SK-N-SH (cell line): Measurements from ENCODE around the gene PRKAB1. TPM values are rescaled to one million over a fixed set of nuclear protein-coding genes. Genes with fewer than 3 reads are reported as not detected.

ENCODE experiments used
- CTCF ChIA-PET: fragments of 300-600, 350-600 bp; formaldehyde crosslinking; extraction: SDS; loops from one replicate; lab custom pipeline; 2021; lab: Yijun Ruan, JAX
- POLR2A ChIA-PET: fragments of 350-600 bp; sonication (Branson Sonifier 250); formaldehyde crosslinking; extraction: SDS; loops from one replicate; lab custom pipeline; 2020; ENCODE audit warnings: antibody characterized with exemption, inconsistent platforms; lab: Yijun Ruan, JAX
- DNase-seq: peaks from one replicate; pipeline ENCODE4 v3.0.0; 2012
- H2AFZ ChIP-seq: fragments of 200-600 bp; sonication (generic); 2 replicates; pipeline ENCODE4 v1.8.1; 2016; ENCODE audit warnings: antibody characterized with exemption, mild to moderate bottlenecking, low read depth
- H3F3A ChIP-seq: fragments of 200-600 bp; sonication (generic); replicated peaks from 2 replicates; pipeline ENCODE3; 2016; ENCODE audit warnings: antibody characterized with exemption, mild to moderate bottlenecking; ENCODE audit not compliant: insufficient read depth
- H3K27ac ChIP-seq, 2 experiments: fragments of 200-500 bp in 1 of 2; fragments of 200-600 bp in 1 of 2; sonication (Bioruptor generic) in 1 of 2; sonication (generic), shearing (Covaris generic) in 1 of 2; 2 replicates each; pipeline versions ENCODE4 v1.5.1 to v1.6.1; 2014 to 2016; ENCODE audit warnings: low read depth in 2 of 2, inconsistent platforms in 1 of 2, low read length in 1 of 2, mild to moderate bottlenecking in 1 of 2, mixed read lengths in 1 of 2
- H3K27me3 ChIP-seq: fragments of 200-600 bp; sonication (generic), shearing (Covaris generic); 2 replicates; pipeline ENCODE4 v1.6.1; 2016; ENCODE audit warnings: mixed run types; ENCODE audit not compliant: insufficient read depth
- H3K36me3 ChIP-seq, 2 experiments: fragments of 200-500 bp in 1 of 2; fragments of 200-600 bp in 1 of 2; sonication (Bioruptor generic) in 1 of 2; sonication (generic) in 1 of 2; replicated peaks in 1 of 2; 2 replicates each; pipeline versions ENCODE3 to v1.5.1; 2014 to 2016; ENCODE audit warnings: low read length in 1 of 2, mild to moderate bottlenecking in 1 of 2; ENCODE audit not compliant: insufficient read depth in 2 of 2, control insufficient read depth in 1 of 2
- H3K4me1 ChIP-seq, 2 experiments: fragments of 200-500 bp in 1 of 2; fragments of 200-600 bp in 1 of 2; sonication (Bioruptor generic) in 1 of 2; sonication (generic), shearing (Covaris generic) in 1 of 2; 2 replicates each; pipeline versions ENCODE4 v1.5.1 to v1.6.1; 2014 to 2016; ENCODE audit warnings: low read depth in 1 of 2, low read length in 1 of 2, mixed run types in 1 of 2; ENCODE audit not compliant: insufficient read depth in 2 of 2, control insufficient read depth in 1 of 2
- H3K4me2 ChIP-seq: fragments of 200-600 bp; sonication (generic), shearing (Covaris generic); 2 replicates; pipeline ENCODE4 v1.6.1; 2017; ENCODE audit warnings: mixed run types
- H3K4me3 ChIP-seq, 2 experiments: fragments of 200-500 bp in 1 of 2; fragments of 200-600 bp in 1 of 2; sonication (Bioruptor generic) in 1 of 2; sonication (generic), shearing (Covaris generic) in 1 of 2; 2 replicates each; pipeline versions ENCODE4 v1.5.1 to v1.8.1; 2014 to 2016; ENCODE audit warnings: low read depth in 2 of 2, inconsistent platforms in 1 of 2, low read length in 1 of 2, mild to moderate bottlenecking in 1 of 2, mixed read lengths in 1 of 2, moderate library complexity in 1 of 2
- H3K79me2 ChIP-seq: fragments of 200-600 bp; sonication (generic); 2 replicates; pipeline ENCODE4 v1.8.1; 2017; ENCODE audit warnings: mild to moderate bottlenecking; ENCODE audit not compliant: insufficient read depth
- H3K9ac ChIP-seq: fragments of 200-600 bp; sonication (generic); 2 replicates; pipeline ENCODE4 v1.6.1; 2017; ENCODE audit warnings: mixed run types
- H3K9me2 ChIP-seq: fragments of 200-600 bp; sonication (generic); 2 replicates; pipeline ENCODE4 v1.6.1; 2017; ENCODE audit warnings: mixed run types
- H3K9me3 ChIP-seq: fragments of 200-600 bp; sonication (generic); 2 replicates; pipeline ENCODE4 v1.6.1; 2017; ENCODE audit warnings: mixed run types, mild to moderate bottlenecking, moderate library complexity
- H4K20me1 ChIP-seq: fragments of 200-600 bp; sonication (generic); 2 replicates; pipeline ENCODE4 v1.6.1; 2017; ENCODE audit warnings: mild to moderate bottlenecking, mixed run types; ENCODE audit not compliant: insufficient read depth
- CTCF ChIP-seq: fragments of 200-600 bp; sonication (generic); IDR thresholded peaks from 2 replicates; pipeline ENCODE4 v1.6.1; 2017; ENCODE audit warnings: antibody characterized with exemption, mild to moderate bottlenecking, moderate library complexity
- ELF1 ChIP-seq: IDR thresholded peaks from 2 replicates; pipeline ENCODE4 v1.4.0; 2012
- EP300 ChIP-seq, 2 experiments: IDR thresholded peaks; 2 replicates each; pipeline versions ENCODE4 v1.4.0 to v1.6.1; 2012; ENCODE audit warnings: borderline replicate concordance in 1 of 2, low read depth in 1 of 2, low read length in 1 of 2
- FOXM1 ChIP-seq: IDR thresholded peaks from 2 replicates; pipeline ENCODE4 v1.4.0; 2012; ENCODE audit warnings: low read depth, mild to moderate bottlenecking
- IRF3 ChIP-seq: fragments of 150-350 bp; IDR thresholded peaks from 2 replicates; pipeline ENCODE4 v1.6.1; 2016; ENCODE audit warnings: mild to moderate bottlenecking, low read depth, low read length
- MEF2A ChIP-seq: IDR thresholded peaks from 2 replicates; pipeline ENCODE4 v1.4.0; 2012; ENCODE audit warnings: low read depth, borderline replicate concordance
- NFIC ChIP-seq: IDR thresholded peaks from 2 replicates; pipeline ENCODE4 v1.4.0; 2012; ENCODE audit warnings: borderline replicate concordance
- NRF1 ChIP-seq: IDR thresholded peaks from 2 replicates; pipeline ENCODE4 v1.6.1; 2012; ENCODE audit warnings: low read depth, mild to moderate bottlenecking, low read length
- POLR2AphosphoS5 ChIP-seq: IDR thresholded peaks from 2 replicates; pipeline ENCODE4 v1.6.1; 2012; ENCODE audit warnings: low read depth, low read length
- RCOR1 ChIP-seq: fragments of 150-350 bp; IDR thresholded peaks from 2 replicates; pipeline ENCODE4 v1.6.1; 2017; ENCODE audit warnings: antibody characterized with exemption, low read length
- REST ChIP-seq: IDR thresholded peaks from 2 replicates; pipeline ENCODE4 v1.6.1; 2012; ENCODE audit warnings: mild to moderate bottlenecking, low read depth, low read length, moderate library complexity
- RFX5 ChIP-seq: IDR thresholded peaks from 2 replicates; pipeline ENCODE4 v1.6.1; 2012; ENCODE audit warnings: mild to moderate bottlenecking, improper control_type of control experiment, low read length
- RXRA ChIP-seq: IDR thresholded peaks from 2 replicates; pipeline ENCODE4 v1.4.0; 2012; ENCODE audit warnings: low read depth, mild to moderate bottlenecking, borderline replicate concordance
- USF2 ChIP-seq: fragments of 150-350 bp; IDR thresholded peaks from 2 replicates; pipeline ENCODE4 v1.6.1; 2017; ENCODE audit warnings: antibody characterized with exemption, low read length, low read depth, borderline replicate concordance
- YY1 ChIP-seq: IDR thresholded peaks from 2 replicates; pipeline ENCODE4 v1.4.0; 2012; ENCODE audit warnings: low read depth, mild to moderate bottlenecking
- WGBS: methylation state at CpG from one replicate; pipeline ENCODE4 v1.1.6; 2017; ENCODE audit warnings: low lambda C conversion rate; 5-methylcytosine and 5-hydroxymethylcytosine counted together
- polyA plus RNA-seq, 3 experiments: library from polyadenylated mRNA; depleted of rRNA; stranded (reverse); fragments of >200 nt; gene quantifications; 2 replicates each; pipeline ENCODE4 v1.2.3, GENCODE V29; 2012

PRKAB1 gene
- polyA plus RNA-seq, 1 of the 3 experiments (the other 2 are of a cell fraction), result 28.9 TPM

GRCh38 chr12:119676022-119676421, 8.1 kb downstream of the PRKAB1 start:
- H3K9me2 ChIP-seq, result no peaks in the 10 kb centered on the region
- no peak overlapping the region for H2AFZ ChIP-seq
- ChIA-PET CTCF (interaction anchor here (1.1 to 2.0 kb wide), 4 partner anchors 8 to 27 kb away, joined by 3 to 7 read pairs (median 4); partner anchors contain the start of gene PRKAB1), POLR2A (no interaction called here)
- H3K4me2 ChIP-seq, result no peak overlapping the region
- peaks cover 28% of the 10 kb centered on the region; the same call in 1 of the 2 replicates for H3K79me2 ChIP-seq
- 97% methylated on average over 9 of the region's 9 CpGs for WGBS
- H3F3A ChIP-seq, result no peaks in the 10 kb centered on the region
- no peaks in the 10 kb centered on the region for H4K20me1 ChIP-seq
- no peak overlapping the region for H3K9ac ChIP-seq
- no peaks in the 10 kb centered on the region for H3K4me1 ChIP-seq
- no peaks in the 10 kb centered on the region for H3K27me3 ChIP-seq
- H3K9me3 ChIP-seq, result no peaks in the 10 kb centered on the region
- TF ChIP-seq YY1, result no peak
- TF ChIP-seq IRF3, result no peak
- no peak for TF ChIP-seq CTCF
- TF ChIP-seq RCOR1, result no peak
- TF ChIP-seq NFIC, result no peak
- no peak for TF ChIP-seq ELF1
- TF ChIP-seq RFX5, result no peak
- TF ChIP-seq POLR2AphosphoS5, result no peak
- H3K4me3 ChIP-seq, result no peak overlapping the region
- no peak overlapping the region for H3K27ac ChIP-seq
- peaks cover 58 to 95% of the 10 kb centered on the region in 2 experiments for H3K36me3 ChIP-seq
- no peak for DNase-seq

- H3K9me3 ChIP-seq, result no peaks in the 10 kb centered on the region
- peaks cover 56 to 96% of the 10 kb centered on the region in 2 experiments for H3K36me3 ChIP-seq
- WGBS, result 92% methylated on average over 13 of the region's 13 CpGs
- no peak overlapping the region for H3K4me2 ChIP-seq
- CTCF ChIA-PET, result interaction anchor here (1.1 to 2.0 kb wide), 4 partner anchors 9 to 28 kb away, joined by 3 to 7 read pairs (median 4); partner anchors contain the start of gene PRKAB1
- POLR2A ChIA-PET, result no interaction called here
- no peak overlapping the region for H3K9ac ChIP-seq
- H3K4me3 ChIP-seq, result no peak overlapping the region
- H3K27ac ChIP-seq, result no peak overlapping the region
- DNase-seq, result no peak
- H4K20me1 ChIP-seq, result no peaks in the 10 kb centered on the region
- TF ChIP-seq RXRA (no peak), YY1 (no peak), FOXM1 (no peak), NFIC (no peak), NRF1 (no peak), USF2 (no peak), MEF2A (no peak), EP300 (IDR thresholded peaks at IDR 0.05; ENCODE audit: borderline replicate concordance in 1 of 2, low read depth in 1 of 2, low read length in 1 of 2) (no peak), POLR2AphosphoS5 (no peak), REST (no peak)
- H3K9me2 ChIP-seq, result no peaks in the 10 kb centered on the region
- no peaks in the 10 kb centered on the region for H3K27me3 ChIP-seq
- H3K4me1 ChIP-seq, result no peaks in the 10 kb centered on the region
- no peaks in the 10 kb centered on the region for H3F3A ChIP-seq
- H3K79me2 ChIP-seq, result peaks cover 22% of the 10 kb centered on the region; the same call in 1 of the 2 replicates
- no peak overlapping the region for H2AFZ ChIP-seq
Observed at GRCh38 chr12:119676573-119676972, 8.6 kb downstream of the PRKAB1 start.
